ENCODE results near the gene CFAP74. TPM values are rescaled to one million over a fixed set of nuclear protein-coding genes. Genes with fewer than 3 reads are reported as not detected.

Gene CFAP74
- total and polyA plus RNA-seq, 2 of the 13 experiments (the other 11 are each of a cell fraction or from before 2014, with no cell fraction given), result 0.27 to 0.62 TPM

DNA sequence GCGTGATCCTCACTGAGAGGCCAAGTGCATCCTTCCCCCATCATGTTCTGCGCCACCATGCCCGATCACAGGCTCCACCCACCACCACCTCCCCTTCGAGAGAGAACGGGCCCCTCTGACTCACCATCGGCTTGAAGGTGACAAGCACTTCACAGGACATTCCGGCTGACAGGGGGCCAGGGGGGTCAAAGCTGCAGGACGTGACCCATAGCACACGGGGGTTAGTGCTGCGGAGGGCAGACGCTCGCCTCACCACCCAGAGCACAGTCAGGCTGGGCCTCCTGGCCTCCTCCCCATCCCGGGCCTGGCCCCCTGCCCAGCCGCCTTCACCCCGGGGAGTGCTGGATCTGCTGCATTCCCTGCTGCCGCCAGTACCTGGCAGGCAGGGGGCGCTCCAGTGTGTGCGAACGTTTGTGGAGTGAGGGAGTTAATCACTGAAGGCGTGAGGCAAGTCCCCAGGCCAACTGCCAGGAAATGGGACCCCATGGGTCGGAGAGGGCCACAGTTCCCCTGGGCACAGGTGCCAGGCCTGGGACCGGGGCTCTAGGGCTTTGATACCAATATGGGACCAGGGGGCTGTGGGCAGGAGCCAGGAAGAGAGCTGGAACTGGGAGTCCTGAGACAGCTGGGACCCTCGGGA is 43.6 kb downstream of the CFAP74 start (continued):
- TF ChIP-seq FOSL1 (CRISPR knock-in tag; IDR thresholded peaks at IDR 0.05; ENCODE audit: borderline replicate concordance) (peak; percentile 31; the same call in 1 of the 2 replicates), ZNF451 (CRISPR knock-in tag; IDR thresholded peaks at IDR 0.05) (no peak), KMT2B (CRISPR knock-in tag; IDR thresholded peaks at IDR 0.05) (no peak), KLF12 (CRISPR knock-in tag; IDR thresholded peaks at IDR 0.05; ENCODE audit: borderline replicate concordance) (0 out of 2 replicates have a peak, but pooled peaks have one; percentile 46), ERF (CRISPR knock-in tag; IDR thresholded peaks at IDR 0.05) (peak; percentile 59; the same call in 1 of the 2 replicates), CC2D1A (CRISPR knock-in tag; IDR thresholded peaks at IDR 0.05) (no peak), KLF11 (CRISPR knock-in tag; IDR thresholded peaks at IDR 0.05) (no peak), ZNF766 (CRISPR knock-in tag; IDR thresholded peaks at IDR 0.05; ENCODE audit: borderline replicate concordance) (peak; percentile 54; the same call in 1 of the 2 replicates), ZNF253 (CRISPR knock-in tag; IDR thresholded peaks at IDR 0.05; ENCODE audit: borderline replicate concordance) (no peak; the same call in 1 of the 2 replicates), ZNF232 (CRISPR knock-in tag; IDR thresholded peaks at IDR 0.05; ENCODE audit: borderline replicate concordance) (no peak), IKZF4 (CRISPR knock-in tag; IDR thresholded peaks at IDR 0.05; ENCODE audit: borderline replicate concordance, low read depth, not compliant biosample characterization) (peak; percentile 38), HOXD1 (CRISPR knock-in tag; IDR thresholded peaks at IDR 0.05) (0 out of 2 replicates have a peak, but pooled peaks have one; percentile 37), RARA (CRISPR knock-in tag; IDR thresholded peaks at IDR 0.05) (peak; percentile 95), ZNF672 (CRISPR knock-in tag; IDR thresholded peaks at IDR 0.05) (no peak), ZNF296 (CRISPR knock-in tag; conservative IDR thresholded peaks at IDR 0.05) (no peak), ZNF724P (CRISPR knock-in tag; IDR thresholded peaks at IDR 0.05; ENCODE audit: borderline replicate concordance) (no peak), ZNF143 (CRISPR knock-in tag; IDR thresholded peaks at IDR 0.05) (peak; percentile 51), KDM3A (CRISPR knock-in tag; IDR thresholded peaks at IDR 0.05; ENCODE audit: low read depth) (peak; percentile 78; the same call in 1 of the 2 replicates), NKX3-1 (CRISPR knock-in tag; IDR thresholded peaks at IDR 0.05) (no peak), TBX2 (CRISPR knock-in tag; IDR thresholded peaks at IDR 0.05; ENCODE audit: borderline replicate concordance) (peak; percentile 99), DR1 (CRISPR knock-in tag; IDR thresholded peaks at IDR 0.05) (no peak)
- TF ChIP-seq, protein P1, sequence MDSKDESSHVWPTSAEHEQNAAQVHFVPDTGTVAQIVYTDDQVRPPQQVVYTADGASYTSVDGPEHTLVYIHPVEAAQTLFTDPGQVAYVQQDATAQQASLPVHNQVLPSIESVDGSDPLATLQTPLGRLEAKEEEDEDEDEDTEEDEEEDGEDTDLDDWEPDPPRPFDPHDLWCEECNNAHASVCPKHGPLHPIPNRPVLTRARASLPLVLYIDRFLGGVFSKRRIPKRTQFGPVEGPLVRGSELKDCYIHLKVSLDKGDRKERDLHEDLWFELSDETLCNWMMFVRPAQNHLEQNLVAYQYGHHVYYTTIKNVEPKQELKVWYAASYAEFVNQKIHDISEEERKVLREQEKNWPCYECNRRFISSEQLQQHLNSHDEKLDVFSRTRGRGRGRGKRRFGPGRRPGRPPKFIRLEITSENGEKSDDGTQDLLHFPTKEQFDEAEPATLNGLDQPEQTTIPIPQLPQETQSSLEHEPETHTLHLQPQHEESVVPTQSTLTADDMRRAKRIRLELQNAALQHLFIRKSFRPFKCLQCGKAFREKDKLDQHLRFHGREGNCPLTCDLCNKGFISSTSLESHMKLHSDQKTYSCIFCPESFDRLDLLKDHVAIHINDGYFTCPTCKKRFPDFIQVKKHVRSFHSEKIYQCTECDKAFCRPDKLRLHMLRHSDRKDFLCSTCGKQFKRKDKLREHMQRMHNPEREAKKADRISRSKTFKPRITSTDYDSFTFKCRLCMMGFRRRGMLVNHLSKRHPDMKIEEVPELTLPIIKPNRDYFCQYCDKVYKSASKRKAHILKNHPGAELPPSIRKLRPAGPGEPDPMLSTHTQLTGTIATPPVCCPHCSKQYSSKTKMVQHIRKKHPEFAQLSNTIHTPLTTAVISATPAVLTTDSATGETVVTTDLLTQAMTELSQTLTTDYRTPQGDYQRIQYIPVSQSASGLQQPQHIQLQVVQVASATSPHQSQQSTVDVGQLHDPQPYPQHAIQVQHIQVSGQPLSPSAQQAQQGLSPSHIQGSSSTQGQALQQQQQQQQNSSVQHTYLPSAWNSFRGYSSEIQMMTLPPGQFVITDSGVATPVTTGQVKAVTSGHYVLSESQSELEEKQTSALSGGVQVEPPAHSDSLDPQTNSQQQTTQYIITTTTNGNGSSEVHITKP (CRISPR knock-in tag; IDR thresholded peaks at IDR 0.05; ENCODE audit: low read depth), result 0 out of 2 replicates have a peak, but pooled peaks have one; percentile 65
- TF ChIP-seq, protein P2, sequence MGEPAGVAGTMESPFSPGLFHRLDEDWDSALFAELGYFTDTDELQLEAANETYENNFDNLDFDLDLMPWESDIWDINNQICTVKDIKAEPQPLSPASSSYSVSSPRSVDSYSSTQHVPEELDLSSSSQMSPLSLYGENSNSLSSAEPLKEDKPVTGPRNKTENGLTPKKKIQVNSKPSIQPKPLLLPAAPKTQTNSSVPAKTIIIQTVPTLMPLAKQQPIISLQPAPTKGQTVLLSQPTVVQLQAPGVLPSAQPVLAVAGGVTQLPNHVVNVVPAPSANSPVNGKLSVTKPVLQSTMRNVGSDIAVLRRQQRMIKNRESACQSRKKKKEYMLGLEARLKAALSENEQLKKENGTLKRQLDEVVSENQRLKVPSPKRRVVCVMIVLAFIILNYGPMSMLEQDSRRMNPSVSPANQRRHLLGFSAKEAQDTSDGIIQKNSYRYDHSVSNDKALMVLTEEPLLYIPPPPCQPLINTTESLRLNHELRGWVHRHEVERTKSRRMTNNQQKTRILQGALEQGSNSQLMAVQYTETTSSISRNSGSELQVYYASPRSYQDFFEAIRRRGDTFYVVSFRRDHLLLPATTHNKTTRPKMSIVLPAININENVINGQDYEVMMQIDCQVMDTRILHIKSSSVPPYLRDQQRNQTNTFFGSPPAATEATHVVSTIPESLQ (CRISPR knock-in tag; conservative IDR thresholded peaks at IDR 0.05), result no peak
- TF ChIP-seq, protein P3, sequence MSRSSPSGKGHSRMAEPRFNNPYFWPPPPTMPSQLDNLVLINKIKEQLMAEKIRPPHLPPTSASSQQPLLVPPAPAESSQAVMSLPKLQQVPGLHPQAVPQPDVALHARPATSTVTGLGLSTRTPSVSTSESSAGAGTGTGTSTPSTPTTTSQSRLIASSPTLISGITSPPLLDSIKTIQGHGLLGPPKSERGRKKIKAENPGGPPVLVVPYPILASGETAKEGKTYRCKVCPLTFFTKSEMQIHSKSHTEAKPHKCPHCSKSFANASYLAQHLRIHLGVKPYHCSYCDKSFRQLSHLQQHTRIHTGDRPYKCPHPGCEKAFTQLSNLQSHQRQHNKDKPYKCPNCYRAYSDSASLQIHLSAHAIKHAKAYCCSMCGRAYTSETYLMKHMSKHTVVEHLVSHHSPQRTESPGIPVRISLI (CRISPR knock-in tag; IDR thresholded peaks at IDR 0.05; ENCODE audit: borderline replicate concordance), result no peak

Measured in HepG2 (cell line).